Fibroblast of villous mesenchyme (primary cell): Measurements from ENCODE around the gene ABHD4. TPM values are rescaled to one million over a fixed set of nuclear protein-coding genes. Genes with fewer than 3 reads are reported as not detected.
A peak's percentile ranks its signal among the peaks of the same experiment; 100 is the strongest.
"Not testable (repeated sequence)": the region's sequence is repeated elsewhere in the genome, so short reads cannot be mapped to it uniquely, and the experiment has no call there.

ENCODE experiments used
- DNase-seq: peaks from one replicate; pipeline ENCODE4 v3.0.0-alpha.2; 2010; ENCODE audit warnings: low read depth
- H3K4me3 ChIP-seq: 2 replicates; pipeline ENCODE4 v1.5.1; 2011; ENCODE audit warnings: low read depth, mild to moderate bottlenecking, low read length
- CTCF ChIP-seq: IDR thresholded peaks from 2 replicates; pipeline ENCODE4 v1.5.1; 2012; ENCODE audit warnings: low read depth, mild to moderate bottlenecking, low read length; ENCODE audit not compliant: insufficient read depth
- total RNA-seq: library from RNA; depleted of rRNA; stranded (reverse); fragments of >200 nt; gene quantifications from 2 replicates; pipeline ENCODE4 v1.2.3, GENCODE V29; 2012

ABHD4 gene
- total RNA-seq, 1 donor: 13.4 TPM

- no peak overlapping the region for H3K4me3 ChIP-seq
- no peak for DNase-seq
- no peak for TF ChIP-seq CTCF
Observed at GRCh38 chr14:22553445-22553844, 44.7 kb upstream of the ABHD4 start.

- not testable (repeated sequence) for DNase-seq, H3K4me3 ChIP-seq
Observed at GRCh38 chr14:22553861-22554497, 44.1 kb upstream of the ABHD4 start.

- no peak for DNase-seq
- no peak overlapping the region for H3K4me3 ChIP-seq
- no peak for TF ChIP-seq CTCF
Observed at GRCh38 chr14:22554498-22555383, 43.4 kb upstream of the ABHD4 start.

GRCh38 chr14:22555384-22556011 is 42.6 kb upstream of the ABHD4 start:
- no peak for DNase-seq
- no peak overlapping the region for H3K4me3 ChIP-seq
- no peak for TF ChIP-seq CTCF

- no peak overlapping the region for H3K4me3 ChIP-seq
- no peak for TF ChIP-seq CTCF
- peak; percentile 89 for DNase-seq
Observed at GRCh38 chr14:22556021-22556989, 41.8 kb upstream of the ABHD4 start.

GRCh38 chr14:22556990-22557623 is 41.0 kb upstream of the ABHD4 start:
- peak; percentile 75 for DNase-seq
- peak; percentile 96 for TF ChIP-seq CTCF
- H3K4me3 ChIP-seq: peak overlapping the region; percentile 41
